Amniotic epithelial cell (primary cell): ENCODE results near the gene FAM222A.

Experiments
- DNase-seq: peaks from one replicate; pipeline ENCODE4 v3.0.0-alpha.2; 2010; ENCODE audit warnings: low read depth

FAM222A gene

GRCh38 chr12:109802828-109803227, 89.2 kb downstream of the FAM222A start:
- no peak for DNase-seq

GRCh38 chr12:109803678-109804077, 90.1 kb downstream of the FAM222A start:
- no peak for DNase-seq

- peak; percentile 27 for DNase-seq
These were observed 91.5 kb downstream of the FAM222A start for GRCh38 chr12:109804820-109805761.

GRCh38 chr12:109807954-109808643, 94.5 kb downstream of the FAM222A start:
- no peak for DNase-seq

GRCh38 chr12:109808876-109809646, 95.4 kb downstream of the FAM222A start:
- no peak for DNase-seq

GRCh38 chr12:109810954-109811623, 97.5 kb downstream of the FAM222A start:
- no peak for DNase-seq

GRCh38 chr12:109811624-109811995, 98.0 kb downstream of the FAM222A start:
- DNase-seq = no peak

GRCh38 chr12:109813810-109814416, 100.3 kb downstream of the FAM222A start:
- DNase-seq = no peak

GRCh38 chr12:109814600-109815150, 101.0 kb downstream of the FAM222A start:
- DNase-seq = no peak

- DNase-seq = no peak
These were observed 101.6 kb downstream of the FAM222A start for GRCh38 chr12:109815225-109815624.

- no peak for DNase-seq
These were observed 102.4 kb downstream of the FAM222A start for GRCh38 chr12:109815757-109816617.

GRCh38 chr12:109816870-109817269, 103.2 kb downstream of the FAM222A start:
- no peak for DNase-seq

- no peak for DNase-seq
These were observed 104.1 kb downstream of the FAM222A start for GRCh38 chr12:109817627-109818231.

- no peak for DNase-seq
These were observed 104.6 kb downstream of the FAM222A start for GRCh38 chr12:109818253-109818652.

GRCh38 chr12:109818905-109819500, 105.4 kb downstream of the FAM222A start:
- peak; percentile 41 for DNase-seq
